Vagina (tissue), 2 donors: ENCODE results near the gene TMEM269.

Experiments
- CTCF ChIP-seq, 3 experiments: fragments of 450-650 bp in 2 of 3; fragments of 200-600 bp in 1 of 3; sonication (generic) in 1 of 3; IDR thresholded peaks; one replicate each; pipeline ENCODE4 v1.5.1; 2017 to 2019; ENCODE audit warnings: antibody characterized with exemption in 3 of 3, mild to moderate bottlenecking in 2 of 3, moderate library complexity in 2 of 3
- POLR2A ChIP-seq, 2 donors: fragments of 450-650 bp; IDR thresholded peaks; one replicate each; pipeline ENCODE4 v1.6.1; 2017; ENCODE audit warnings: antibody characterized with exemption in 2 of 2, mild to moderate bottlenecking in 2 of 2, moderate library complexity in 2 of 2
- POLR2AphosphoS5 ChIP-seq, 2 donors: sonication (generic); formaldehyde crosslinking; IDR thresholded peaks; one replicate each; pipeline ENCODE4 v1.9.0; 2017; ENCODE audit warnings: antibody characterized with exemption in 2 of 2, mild to moderate bottlenecking in 2 of 2, low read depth in 1 of 2; ENCODE audit not compliant: insufficient read depth in 1 of 2

DNA sequence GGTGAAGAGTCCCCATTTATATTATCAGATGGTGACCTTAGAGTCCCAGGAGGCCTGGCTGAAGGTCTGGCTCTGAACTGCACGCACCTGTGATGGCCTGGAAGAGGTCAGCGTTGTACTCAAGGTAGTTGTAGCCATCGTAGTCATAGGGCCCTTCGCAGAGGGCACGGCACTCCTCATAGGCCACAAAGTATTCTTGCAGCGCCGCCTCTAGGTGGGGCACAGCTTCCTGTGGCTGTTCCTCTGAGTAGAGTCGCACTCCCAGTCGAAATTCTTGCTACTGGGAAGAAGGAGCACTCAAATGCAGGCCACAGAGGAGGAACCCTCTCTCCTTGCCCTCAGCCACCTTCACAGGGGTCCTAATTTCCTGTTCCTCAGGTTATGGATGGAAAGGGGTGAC lies 25.7 kb upstream of the TMEM269 start:
- TF ChIP-seq POLR2AphosphoS5 (IDR thresholded peaks at IDR 0.05; ENCODE audit: insufficient read depth in 1 of 2, low read depth in 1 of 2) (no peak), CTCF (IDR thresholded peaks at IDR 0.05) (no peak), POLR2A (IDR thresholded peaks at IDR 0.05) (no peak)
